ENCODE data around the gene KCNK15. TPM values are rescaled to one million over a fixed set of nuclear protein-coding genes. Genes with fewer than 3 reads are reported as not detected.

The KCNK15 gene
- total and polyA plus RNA-seq, 2 experiments from 2014 or later: 0.32 TPM; not detected in 1

GRCh38 chr20:44701858-44702256 is 43.8 kb upstream of the KCNK15 start:
- no peak for DNase-seq (ENCODE audit: low read depth in 1 of 2, low spot score in 1 of 2)

GRCh38 chr20:44702776-44703175 is 42.9 kb upstream of the KCNK15 start:
- Histone ChIP-seq H3K9me3 (ENCODE audit: low read depth) (no peaks in the 10 kb centered on the region), H3K27ac (no peak overlapping the region), H3K4me3 (no peak overlapping the region), H3K36me3 (no peaks in the 10 kb centered on the region), H3K4me1 (ENCODE audit: low read depth) (peaks cover 9% of the 10 kb centered on the region), H3K27me3 (no peaks in the 10 kb centered on the region)
- peak in 1 of 2 donors; percentile 99 for DNase-seq (ENCODE audit: low read depth in 1 of 2, low spot score in 1 of 2)
- TF ChIP-seq CTCF (IDR thresholded peaks at IDR 0.05; ENCODE audit: low read depth, low read length): no peak

More at GRCh38 chr20:44701858-44702256, 43.8 kb upstream of the KCNK15 start:
- H3K27me3 ChIP-seq: no peaks in the 10 kb centered on the region
- H3K4me1 ChIP-seq (ENCODE audit: low read depth): peaks cover 9% of the 10 kb centered on the region
- no peak overlapping the region for H3K4me3 ChIP-seq
- no peak for TF ChIP-seq CTCF (IDR thresholded peaks at IDR 0.05; ENCODE audit: low read depth, low read length)
- H3K36me3 ChIP-seq: no peaks in the 10 kb centered on the region
- H3K9me3 ChIP-seq (ENCODE audit: low read depth): no peaks in the 10 kb centered on the region
- no peak overlapping the region for H3K27ac ChIP-seq

- Histone ChIP-seq H3K4me3 (no peak overlapping the region), H3K27me3 (no peaks in the 10 kb centered on the region), H3K4me1 (ENCODE audit: low read depth) (peaks cover 9% of the 10 kb centered on the region), H3K9me3 (ENCODE audit: low read depth) (no peaks in the 10 kb centered on the region), H3K27ac (no peak overlapping the region), H3K36me3 (no peaks in the 10 kb centered on the region)
- TF ChIP-seq CTCF (IDR thresholded peaks at IDR 0.05; ENCODE audit: low read depth, low read length): no peak
- DNase-seq (ENCODE audit: low read depth in 1 of 2, low spot score in 1 of 2): no peak
These were observed 42.3 kb upstream of the KCNK15 start for GRCh38 chr20:44703183-44703925.

- no peak for TF ChIP-seq CTCF (IDR thresholded peaks at IDR 0.05; ENCODE audit: low read depth, low read length)
- Histone ChIP-seq H3K4me3 (no peak overlapping the region), H3K36me3 (no peaks in the 10 kb centered on the region), H3K4me1 (ENCODE audit: low read depth) (peaks cover 9% of the 10 kb centered on the region), H3K27ac (no peak overlapping the region), H3K27me3 (no peaks in the 10 kb centered on the region), H3K9me3 (ENCODE audit: low read depth) (no peaks in the 10 kb centered on the region)
- no peak for DNase-seq (ENCODE audit: low read depth in 1 of 2, low spot score in 1 of 2)
These were observed 41.6 kb upstream of the KCNK15 start for GRCh38 chr20:44703956-44704488.

GRCh38 chr20:44704551-44704971 is 41.1 kb upstream of the KCNK15 start:
- H3K4me1 ChIP-seq (ENCODE audit: low read depth): peaks cover 9% of the 10 kb centered on the region
- H3K4me3 ChIP-seq: no peak overlapping the region
- TF ChIP-seq CTCF (IDR thresholded peaks at IDR 0.05; ENCODE audit: low read depth, low read length): no peak
- peak in 1 of 2 donors; percentile 58 for DNase-seq (ENCODE audit: low read depth in 1 of 2, low spot score in 1 of 2)
- H3K27ac ChIP-seq: no peak overlapping the region
- no peaks in the 10 kb centered on the region for H3K36me3 ChIP-seq
- no peaks in the 10 kb centered on the region for H3K27me3 ChIP-seq
- H3K9me3 ChIP-seq (ENCODE audit: low read depth): no peaks in the 10 kb centered on the region
